PC-3 (cell line): Measurements from ENCODE around the gene VPS36.

Experiments used
- CTCF ChIP-seq: fragments of 300-600 bp; sonication (generic); conservative IDR thresholded peaks from 2 replicates; pipeline ENCODE4 v1.5.1; 2017; ENCODE audit warnings: antibody characterized with exemption, low read depth, mild to moderate bottlenecking, low read length
- EZH2 ChIP-seq: fragments of 300-600 bp; sonication (generic); IDR thresholded peaks from one replicate; pipeline ENCODE4 v1.6.1; 2017; ENCODE audit warnings: antibody characterized with exemption, mild to moderate bottlenecking, low read length; ENCODE audit not compliant: unreplicated experiment

DNA sequence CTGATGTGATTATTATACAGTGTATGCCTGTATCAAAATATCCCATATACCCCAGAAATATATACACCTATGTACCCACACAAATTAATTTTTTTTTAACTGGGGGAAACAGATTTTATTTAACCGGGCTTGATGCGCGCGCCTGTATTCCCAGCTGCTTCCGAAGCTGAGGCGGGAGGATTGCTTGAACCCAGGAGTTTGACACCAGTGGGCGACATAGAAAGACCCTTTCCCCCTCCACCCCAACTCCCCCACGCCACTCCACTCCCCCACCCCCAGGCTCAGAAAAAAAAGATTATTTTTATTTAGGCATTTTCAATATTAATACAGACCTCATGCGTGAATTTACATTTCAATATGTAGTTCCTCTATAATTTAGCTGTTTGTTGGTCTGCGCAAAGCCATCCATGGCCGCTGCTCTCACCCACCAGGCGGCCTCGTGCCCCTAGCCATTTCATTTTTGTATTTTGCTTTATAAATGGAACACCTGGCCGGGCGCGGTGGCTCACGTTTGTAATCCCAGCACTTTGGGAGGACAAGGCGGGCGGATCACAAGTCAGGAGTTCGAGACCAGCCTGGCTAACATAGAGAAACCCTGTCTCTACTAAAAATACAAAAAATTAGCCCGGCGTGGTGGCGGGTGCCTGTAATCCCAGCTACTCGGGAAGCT lies 836 bp upstream of the VPS36 start:
- TF ChIP-seq CTCF (no peak), EZH2 (no peak)
